Mesothelial cell of epicardium (in vitro differentiated cells): ENCODE results near the gene TES. TPM values are rescaled to one million over a fixed set of nuclear protein-coding genes. Genes with fewer than 3 reads are reported as not detected.
"Not testable (repeated sequence)": the region's sequence is repeated elsewhere in the genome, so short reads cannot be mapped to it uniquely, and the experiment has no call there.

Experiments used
- DNase-seq, 2 experiments: peaks; one replicate each; pipeline ENCODE4 v3.0.0; 2021; ENCODE audit warnings: low spot score in 2 of 2; ENCODE audit not compliant: unreplicated experiment in 2 of 2
- H3K27ac Mint-ChIP-seq: 2 replicates; pipeline ENCODE4 v1.8.0; 2021; ENCODE audit warnings: mixed read lengths
- H3K27me3 Mint-ChIP-seq: 2 replicates; pipeline ENCODE4 v1.8.0; 2021; ENCODE audit warnings: low read depth, mixed read lengths
- H3K36me3 Mint-ChIP-seq: 2 replicates; pipeline ENCODE4 v1.8.0; 2021; ENCODE audit warnings: mixed read lengths
- H3K4me1 Mint-ChIP-seq: 2 replicates; pipeline ENCODE4 v1.8.0; 2021; ENCODE audit warnings: mixed read lengths
- H3K4me3 Mint-ChIP-seq: 2 replicates; pipeline ENCODE4 v1.8.0; 2021; ENCODE audit warnings: mild to moderate bottlenecking, moderate library complexity, mixed read lengths
- H3K9me3 Mint-ChIP-seq: 2 replicates; pipeline ENCODE4 v1.8.0; 2021; ENCODE audit warnings: mixed read lengths
- CTCF ChIP-seq: fragments of 200-600 bp; sonication (generic); IDR thresholded peaks from one replicate; pipeline ENCODE4 v1.5.0; 2021; ENCODE audit warnings: antibody characterized with exemption; ENCODE audit not compliant: unreplicated experiment
- total RNA-seq: library from RNA; stranded (reverse); gene quantifications from 3 replicates; pipeline ENCODE4 v1.2.1, GENCODE V29; 2021

Gene TES
- total RNA-seq, 1 donor from 2014 or later = 131 TPM

- H3K9me3 Mint-ChIP-seq = peaks cover 11% of the 10 kb centered on the region
- H3K27ac Mint-ChIP-seq = no peak overlapping the region
- TF ChIP-seq CTCF = no peak
- H3K36me3 Mint-ChIP-seq = peaks cover 9% of the 10 kb centered on the region
- H3K4me3 Mint-ChIP-seq = no peak overlapping the region
- peaks cover 21% of the 10 kb centered on the region for H3K4me1 Mint-ChIP-seq
- no peak for DNase-seq
- H3K27me3 Mint-ChIP-seq = no peaks in the 10 kb centered on the region
Observed at GRCh38 chr7:116172353-116172752, 38.0 kb upstream of the TES start.

- Mint-ChIP-seq H3K36me3 (peaks cover 9% of the 10 kb centered on the region), H3K27me3 (no peaks in the 10 kb centered on the region), H3K9me3 (peaks cover 11% of the 10 kb centered on the region), H3K4me3 (no peak overlapping the region), H3K27ac (no peak overlapping the region), H3K4me1 (peaks cover 23% of the 10 kb centered on the region)
- TF ChIP-seq CTCF = peak; percentile 71
- DNase-seq = no peak
Observed at GRCh38 chr7:116173051-116174028, 37.0 kb upstream of the TES start.

- DNase-seq = not testable (repeated sequence)
Observed at GRCh38 chr7:116175095-116175494, 35.2 kb upstream of the TES start.

GRCh38 chr7:116176226-116176625, 34.1 kb upstream of the TES start:
- Mint-ChIP-seq H3K36me3 (peaks cover 9% of the 10 kb centered on the region), H3K4me3 (no peak overlapping the region), H3K4me1 (peaks cover 17% of the 10 kb centered on the region), H3K9me3 (peaks cover 11% of the 10 kb centered on the region), H3K27me3 (no peaks in the 10 kb centered on the region), H3K27ac (no peak overlapping the region)
- DNase-seq = no peak
- TF ChIP-seq CTCF = no peak

More at GRCh38 chr7:116175095-116175494, 35.2 kb upstream of the TES start:
- H3K4me3 Mint-ChIP-seq, H3K27ac Mint-ChIP-seq, H3K27me3 Mint-ChIP-seq, H3K36me3 Mint-ChIP-seq: not testable (repeated sequence)
- H3K4me1 Mint-ChIP-seq = peaks cover 17% of the 10 kb centered on the region
- peaks cover 11% of the 10 kb centered on the region for H3K9me3 Mint-ChIP-seq

GRCh38 chr7:116177009-116177408, 33.3 kb upstream of the TES start:
- Mint-ChIP-seq H3K4me3 (no peak overlapping the region), H3K27me3 (no peaks in the 10 kb centered on the region), H3K36me3 (peaks cover 9% of the 10 kb centered on the region), H3K9me3 (peaks cover 11% of the 10 kb centered on the region), H3K4me1 (peaks cover 17% of the 10 kb centered on the region), H3K27ac (peak overlapping the region; percentile 5)
- DNase-seq = no peak
- TF ChIP-seq CTCF = no peak

- Mint-ChIP-seq H3K36me3 (peaks cover 3% of the 10 kb centered on the region), H3K27me3 (no peaks in the 10 kb centered on the region), H3K4me1 (peaks cover 13% of the 10 kb centered on the region), H3K9me3 (peaks cover 18% of the 10 kb centered on the region), H3K27ac (no peak overlapping the region), H3K4me3 (no peak overlapping the region)
- DNase-seq = no peak
- TF ChIP-seq CTCF = peak; percentile 79
Observed at GRCh38 chr7:116180302-116180701, 30.0 kb upstream of the TES start.
